Kidney capillary endothelial cell (primary cell): ENCODE data around the gene SNX21.
"Not testable (repeated sequence)": the region's sequence is repeated elsewhere in the genome, so short reads cannot be mapped to it uniquely, and the experiment has no call there.

ENCODE experiments used
- DNase-seq: peaks from one replicate; pipeline ENCODE4 v3.0.0-alpha.2; 2018; ENCODE audit warnings: low spot score

SNX21 gene, protein sequence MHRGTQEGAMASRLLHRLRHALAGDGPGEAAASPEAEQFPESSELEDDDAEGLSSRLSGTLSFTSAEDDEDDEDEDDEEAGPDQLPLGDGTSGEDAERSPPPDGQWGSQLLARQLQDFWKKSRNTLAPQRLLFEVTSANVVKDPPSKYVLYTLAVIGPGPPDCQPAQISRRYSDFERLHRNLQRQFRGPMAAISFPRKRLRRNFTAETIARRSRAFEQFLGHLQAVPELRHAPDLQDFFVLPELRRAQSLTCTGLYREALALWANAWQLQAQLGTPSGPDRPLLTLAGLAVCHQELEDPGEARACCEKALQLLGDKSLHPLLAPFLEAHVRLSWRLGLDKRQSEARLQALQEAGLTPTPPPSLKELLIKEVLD

DNA sequence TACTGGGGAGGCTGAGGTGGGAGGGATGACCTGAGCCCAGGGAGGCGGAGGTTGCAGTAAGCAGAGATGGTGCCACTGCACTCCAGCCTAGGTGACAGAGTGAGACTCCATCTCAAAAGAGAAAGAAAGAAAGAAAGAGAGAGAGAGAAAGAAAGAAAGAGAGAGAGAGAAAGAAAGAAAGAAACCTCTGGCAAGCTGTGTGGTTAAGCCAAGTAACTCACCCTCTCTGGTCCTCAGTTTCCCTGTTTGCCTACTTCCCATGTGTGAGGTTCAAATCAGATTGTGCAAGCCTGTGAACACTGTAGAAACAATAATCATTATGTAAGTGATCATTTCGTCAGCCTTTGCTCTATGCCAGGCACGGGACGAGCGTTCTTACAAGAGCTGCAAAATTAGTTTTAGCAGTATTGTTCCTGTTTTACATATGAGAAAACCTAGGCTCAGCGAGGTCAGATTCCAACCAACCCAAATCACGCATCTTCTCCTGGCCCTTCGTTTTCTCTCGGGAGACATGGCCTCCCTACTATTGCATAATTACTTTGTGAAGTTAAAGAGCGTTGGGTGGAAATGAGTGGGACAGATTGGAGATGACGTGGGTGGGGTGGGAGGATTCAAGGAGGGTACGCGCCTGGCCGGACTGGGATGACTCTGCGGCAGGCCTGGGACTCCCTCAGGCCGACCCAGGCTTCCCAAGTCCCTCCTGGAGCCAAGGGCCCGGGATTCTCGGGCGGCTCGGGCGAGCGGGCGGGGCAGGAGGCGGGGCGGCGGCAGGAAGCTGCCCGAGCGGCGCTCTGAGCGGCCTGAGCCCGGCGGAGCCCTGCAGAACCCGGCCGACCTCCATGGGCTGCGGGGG lies at the start of gene SNX21:
SNX21 (plus strand) TSS at position 770 of the 853 bp plus-strand sequence. CDS start 121 bp downstream, outside the sequence.
- DNase-seq: peak; percentile 77

DNA sequence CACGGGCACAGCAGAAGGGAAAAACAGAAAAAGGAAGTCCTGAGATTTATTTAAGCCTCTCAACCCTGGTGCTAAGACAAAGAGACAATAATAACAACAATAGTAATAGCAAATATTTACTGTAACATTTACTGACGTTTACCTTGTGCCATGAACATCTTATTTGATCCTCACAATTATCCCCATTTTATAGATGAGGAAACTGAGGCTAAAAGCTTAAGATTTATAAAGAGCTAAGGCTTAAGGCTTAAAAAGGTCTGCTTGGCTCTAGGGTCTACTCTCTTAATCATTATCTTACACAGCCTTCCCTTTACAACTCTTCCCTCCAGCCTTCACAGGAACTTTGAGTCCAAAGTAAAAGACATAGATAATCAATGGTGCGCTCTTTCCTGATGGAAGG lies 45.2 kb upstream of the SNX21 start:
- no peak for DNase-seq

DNA sequence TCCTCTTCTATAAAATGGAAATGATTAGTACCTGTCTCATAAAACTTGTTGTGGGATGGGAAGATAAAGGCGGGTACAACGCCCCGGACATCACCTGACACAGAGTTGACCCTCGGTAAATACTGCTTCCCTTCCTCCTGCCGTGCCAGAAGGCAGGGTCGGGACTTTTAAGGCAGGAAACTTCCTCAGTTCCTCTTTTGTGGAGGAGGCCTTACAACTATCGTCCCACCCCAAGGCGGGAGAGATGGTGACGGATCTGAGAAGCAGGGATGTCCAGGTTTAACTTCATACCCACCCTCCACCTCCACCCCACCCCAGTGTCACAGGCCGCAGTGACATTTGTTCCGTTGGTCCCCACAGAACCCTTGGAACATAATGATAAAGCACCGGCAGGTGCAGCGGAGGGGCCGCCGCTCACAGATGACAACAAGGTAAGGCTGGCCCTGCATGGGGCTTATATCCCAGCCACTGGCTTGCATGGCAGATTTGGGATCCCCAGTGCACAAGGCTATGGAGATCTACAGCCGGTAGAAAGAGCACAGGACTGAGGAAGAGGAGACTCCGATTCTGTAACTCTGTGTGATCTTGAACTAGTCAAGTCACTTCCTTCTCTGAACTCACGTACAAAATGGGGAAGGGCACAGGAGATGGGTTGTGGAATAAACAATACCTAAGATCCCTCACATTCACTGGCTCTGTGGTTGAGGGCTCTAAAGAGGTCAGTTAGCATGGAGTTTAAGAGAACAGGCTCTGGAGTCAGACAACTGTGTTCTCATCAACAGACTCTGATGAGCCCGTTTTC lies 41.1 kb upstream of the SNX21 start:
- no peak for DNase-seq

DNA sequence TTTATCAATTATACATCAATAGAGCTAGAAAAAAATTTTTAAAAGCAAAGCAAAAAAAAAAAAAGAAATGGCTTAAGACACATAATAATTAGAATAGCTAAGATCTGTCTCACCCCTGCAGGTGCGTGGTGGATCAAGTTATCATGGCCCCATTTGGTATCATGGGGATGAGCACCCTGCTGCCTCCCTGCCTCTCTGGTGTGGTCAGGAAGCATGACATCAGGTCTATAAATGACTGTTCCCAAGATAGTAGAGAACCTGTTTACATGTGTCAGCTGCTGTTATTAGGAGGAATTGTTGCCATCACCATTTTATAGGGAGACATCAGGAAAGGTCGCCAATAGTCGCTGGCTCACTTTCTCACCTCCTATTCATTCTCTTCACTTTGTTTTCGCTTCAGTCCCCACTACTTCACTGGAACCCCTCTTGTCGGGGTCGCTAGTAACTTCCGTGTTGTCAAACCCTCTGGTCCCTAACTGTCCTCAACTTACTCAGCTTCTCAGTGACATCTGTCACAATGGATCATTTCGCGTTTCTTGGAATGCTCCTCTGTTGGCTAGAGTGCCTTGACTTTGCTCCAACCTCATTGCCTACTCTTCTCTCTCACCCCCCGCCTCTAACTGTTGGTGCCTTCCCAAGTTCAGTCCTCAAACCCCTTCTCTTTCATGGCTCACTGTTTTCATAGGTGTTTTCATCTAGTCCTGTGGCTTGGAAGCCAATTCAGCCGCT lies 37.1 kb upstream of the SNX21 start:
- DNase-seq: no peak

DNA sequence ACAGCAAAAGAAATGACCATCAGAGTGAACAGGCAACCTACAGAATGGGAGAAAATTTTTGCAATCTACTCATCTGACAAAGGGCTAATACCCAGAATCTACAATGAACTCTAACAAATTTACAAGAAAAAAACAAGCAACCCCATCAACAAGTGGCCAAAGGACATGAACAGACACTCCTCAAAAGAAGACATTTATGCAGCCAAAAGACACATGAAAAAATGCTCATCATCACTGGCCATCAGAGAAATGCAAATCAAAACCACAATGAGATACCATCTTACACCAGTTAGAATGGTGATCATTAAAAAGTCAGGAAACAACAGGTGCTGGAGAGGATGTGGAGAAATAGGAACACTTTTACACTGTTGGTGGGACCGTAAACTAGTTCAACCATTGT lies 36.1 kb upstream of the SNX21 start:
- not testable (repeated sequence) for DNase-seq

DNA sequence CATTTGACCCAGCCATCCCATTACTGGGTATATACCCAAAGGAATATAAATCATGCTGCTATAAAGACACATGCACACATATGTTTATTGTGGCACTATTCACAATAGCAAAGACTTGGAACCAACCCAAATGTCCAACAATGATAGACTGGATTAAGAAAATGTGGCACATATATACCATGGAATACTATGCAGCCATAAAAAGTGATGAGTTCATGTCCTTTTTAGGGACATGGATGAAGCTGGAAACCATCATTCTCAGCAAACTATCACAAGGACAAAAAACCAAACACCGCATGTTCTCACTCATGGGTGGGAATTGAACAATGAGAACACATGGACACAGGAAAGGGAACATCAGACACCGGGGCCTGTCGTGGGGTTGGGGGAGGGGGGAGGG lies 35.6 kb upstream of the SNX21 start:
- DNase-seq: not testable (repeated sequence)

DNA sequence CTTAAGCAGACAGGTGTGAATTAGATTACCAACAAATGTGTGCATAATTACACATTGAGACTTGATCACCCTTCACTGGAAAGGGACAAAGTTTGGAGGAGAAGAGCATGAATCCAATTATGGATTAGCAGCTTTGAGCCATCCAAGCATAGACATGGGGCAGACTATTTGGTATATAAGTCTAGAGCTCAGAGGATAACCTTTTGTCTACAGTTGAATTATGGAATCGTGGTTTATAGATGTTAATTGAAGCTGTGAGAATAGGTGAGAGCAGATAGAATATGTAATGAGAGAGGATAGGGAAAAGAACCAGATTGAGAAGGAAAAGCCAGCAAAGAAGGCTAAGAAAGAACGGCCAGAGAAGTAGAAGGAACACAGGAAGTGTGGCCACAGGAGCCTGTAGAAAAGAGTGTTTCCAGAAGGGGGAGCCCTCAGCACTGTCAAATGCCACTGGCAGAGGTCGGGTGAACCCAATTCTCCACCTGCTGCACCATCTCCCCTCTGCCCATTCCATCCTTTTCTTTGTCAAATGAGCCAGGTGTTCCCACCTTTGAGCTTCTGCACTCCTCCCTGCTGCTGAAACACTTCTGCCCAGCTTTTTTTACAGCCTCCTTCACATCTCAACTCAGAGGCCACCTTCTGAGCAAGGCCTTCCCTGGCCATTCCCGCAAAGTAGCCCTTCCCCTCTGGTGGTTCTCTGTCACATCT lies 34.5 kb upstream of the SNX21 start:
- DNase-seq: no peak

DNA sequence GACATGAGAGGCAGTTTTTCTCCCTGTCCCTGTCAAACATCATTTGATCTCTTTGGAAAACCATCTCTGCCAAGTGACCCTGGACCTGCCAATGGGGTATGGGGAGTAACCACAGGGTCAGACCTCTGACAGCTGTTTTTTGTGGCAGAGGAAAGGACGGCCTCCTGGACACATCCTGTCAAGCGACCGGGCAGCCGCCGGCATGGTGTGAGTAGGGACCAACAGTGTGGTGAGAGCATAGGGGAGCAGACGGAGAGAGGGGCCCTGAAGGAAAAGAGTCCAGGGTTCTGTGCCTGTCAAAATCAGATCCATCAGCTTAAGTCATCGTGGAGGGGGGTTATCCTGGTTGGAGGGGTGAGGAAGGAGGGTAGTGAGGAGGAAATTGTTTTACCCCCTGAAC lies 31.7 kb upstream of the SNX21 start:
- no peak for DNase-seq

DNA sequence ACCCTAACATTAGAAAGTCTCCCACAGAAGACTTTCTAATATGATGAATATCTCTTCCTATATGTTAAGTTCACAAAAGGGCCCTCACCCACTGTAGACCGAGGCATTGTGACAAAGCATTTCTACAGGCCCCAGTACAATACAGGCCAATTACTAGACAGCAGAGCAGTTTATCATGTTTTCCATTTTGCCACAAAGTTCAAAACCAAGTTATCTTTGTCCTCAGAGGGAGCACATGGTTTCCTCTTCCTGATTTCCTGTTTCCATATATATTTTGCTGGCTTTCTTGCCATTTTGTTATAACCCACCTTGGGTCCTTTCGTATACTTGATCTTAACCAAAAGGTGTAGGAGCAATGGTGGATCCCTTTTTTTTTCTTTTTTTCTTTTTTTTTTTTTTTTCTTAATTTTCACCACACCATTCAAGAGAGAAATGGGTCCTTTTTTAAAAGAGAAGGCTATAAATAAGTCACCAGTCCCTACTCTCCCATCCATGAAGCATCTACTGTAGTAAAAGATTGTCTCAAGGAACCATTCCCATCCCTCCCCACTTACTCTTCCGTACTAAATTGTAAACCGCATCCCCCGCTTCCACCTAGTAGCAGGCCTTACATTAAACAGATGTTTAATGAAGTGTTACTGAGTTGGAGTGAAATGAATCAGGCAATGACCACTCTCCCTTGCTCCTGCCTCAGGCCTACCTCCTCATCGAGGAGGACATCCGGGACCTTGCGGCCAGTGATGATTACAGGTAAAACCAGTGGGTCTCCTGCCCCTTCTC lies 23.2 kb upstream of the SNX21 start:
- no peak for DNase-seq

DNA sequence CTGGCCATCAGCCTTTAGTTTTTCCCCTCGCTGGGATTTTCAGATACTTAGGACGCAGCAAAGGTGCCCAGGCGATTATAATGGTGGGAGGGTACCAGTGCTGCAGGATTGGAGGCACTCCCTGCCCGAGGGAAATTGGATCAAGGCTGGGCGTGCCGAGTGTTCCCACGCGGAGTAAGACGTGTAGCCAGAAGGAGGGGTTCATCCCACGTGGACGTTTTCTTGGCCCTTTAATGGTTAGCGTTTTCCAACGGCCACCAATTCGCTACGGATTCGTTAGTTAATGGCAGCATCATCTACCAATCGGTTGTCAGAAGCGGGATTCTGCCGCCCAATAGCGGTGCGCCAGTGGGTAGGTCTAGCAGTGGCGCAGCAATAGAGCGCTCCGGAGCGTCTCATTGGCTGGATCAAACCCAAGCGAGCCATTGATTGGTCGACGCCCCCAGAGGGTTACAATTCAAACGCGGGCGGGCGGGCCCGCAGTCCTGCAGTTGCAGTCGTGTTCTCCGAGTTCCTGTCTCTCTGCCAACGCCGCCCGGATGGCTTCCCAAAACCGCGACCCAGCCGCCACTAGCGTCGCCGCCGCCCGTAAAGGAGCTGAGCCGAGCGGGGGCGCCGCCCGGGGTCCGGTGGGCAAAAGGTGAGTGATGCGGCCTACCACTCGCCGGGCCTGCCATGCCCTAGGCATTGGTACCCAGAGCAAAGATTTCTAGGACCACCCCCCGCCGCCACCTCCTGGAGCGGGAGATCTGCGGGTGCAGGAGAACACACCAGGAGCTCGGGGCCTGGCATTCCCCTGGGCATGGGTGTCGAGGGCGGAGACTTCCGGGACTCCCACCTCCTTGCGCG lies 21.2 kb upstream of the SNX21 start, which contains the start of gene UBE2C:
UBE2C (plus strand) TSS at position 488 of the 849 bp plus-strand sequence; CDS start at position 540, 52 bp downstream.
- DNase-seq: peak; percentile 99

DNA sequence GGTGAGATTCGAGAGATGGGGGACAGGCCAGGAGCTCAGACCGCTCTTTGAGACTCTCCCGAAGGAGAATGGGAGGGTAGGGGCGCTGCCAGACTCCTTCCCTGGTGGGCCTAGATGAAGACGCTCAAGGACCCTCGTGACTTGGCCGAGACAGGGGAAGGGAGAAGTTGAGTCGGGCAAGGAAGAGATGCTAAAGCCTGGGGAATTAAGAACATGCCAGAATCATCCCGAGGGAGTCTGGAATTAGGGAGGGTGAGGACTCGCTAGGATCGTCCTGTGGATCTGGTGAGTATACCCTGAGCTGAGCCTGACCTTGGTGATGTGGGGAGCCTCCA lies 20.6 kb upstream of the SNX21 start:
- DNase-seq: no peak

DNA sequence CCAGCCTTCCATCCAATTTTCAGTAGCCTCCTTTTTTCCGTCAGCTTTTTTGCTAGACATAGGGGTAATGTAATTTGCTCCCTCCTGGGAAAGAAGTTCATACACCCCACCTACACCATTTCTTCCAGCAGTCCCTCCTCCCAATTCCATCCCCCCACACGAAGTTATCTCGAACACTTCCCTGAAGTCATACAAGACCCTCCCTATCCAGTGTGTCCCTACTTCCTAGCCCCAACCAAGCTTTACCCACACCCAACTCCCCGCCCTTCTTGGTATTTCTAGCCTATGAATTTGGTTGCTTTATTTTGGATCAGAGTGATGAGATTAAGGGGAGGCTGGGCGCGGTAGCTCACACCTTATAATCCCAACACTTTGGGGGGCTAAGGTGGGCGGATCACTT lies 20.1 kb upstream of the SNX21 start:
- DNase-seq: no peak

DNA sequence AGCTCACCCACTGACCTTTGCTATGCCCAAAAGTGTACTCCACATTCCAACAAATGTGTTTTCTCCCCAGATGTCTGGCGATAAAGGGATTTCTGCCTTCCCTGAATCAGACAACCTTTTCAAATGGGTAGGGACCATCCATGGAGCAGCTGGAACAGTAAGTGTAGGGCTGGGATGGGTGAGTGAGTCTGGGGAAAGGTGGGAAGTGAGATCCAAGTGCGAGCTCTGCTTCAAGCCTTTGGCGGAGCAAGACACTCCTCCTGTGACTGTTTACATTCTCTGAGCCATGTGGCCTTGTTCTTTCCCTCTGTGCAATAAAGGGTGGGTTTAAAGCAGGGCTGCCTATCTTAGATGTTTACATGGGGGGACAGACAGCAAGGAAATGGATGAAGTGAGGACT lies 19.3 kb upstream of the SNX21 start:
- no peak for DNase-seq

DNA sequence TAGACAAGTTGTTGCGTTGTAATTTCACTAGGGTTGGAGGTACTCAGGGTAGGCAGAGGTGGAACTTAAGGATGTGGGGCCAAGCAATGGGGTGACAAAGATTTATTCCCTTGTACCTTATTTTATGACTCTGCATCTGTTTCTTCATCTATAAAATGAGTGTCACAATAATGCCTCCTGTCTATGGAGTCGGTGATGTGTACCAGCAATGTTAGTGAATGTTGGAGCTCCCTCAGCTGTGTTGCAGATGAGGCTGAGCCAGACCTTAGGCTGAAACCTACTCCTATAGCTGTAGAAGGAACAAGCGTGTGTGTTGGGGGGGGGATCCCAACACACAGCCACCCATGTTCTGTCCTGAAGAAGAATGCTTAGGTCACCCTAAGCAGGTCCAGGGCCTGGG lies 16.6 kb upstream of the SNX21 start:
- DNase-seq: no peak

DNA sequence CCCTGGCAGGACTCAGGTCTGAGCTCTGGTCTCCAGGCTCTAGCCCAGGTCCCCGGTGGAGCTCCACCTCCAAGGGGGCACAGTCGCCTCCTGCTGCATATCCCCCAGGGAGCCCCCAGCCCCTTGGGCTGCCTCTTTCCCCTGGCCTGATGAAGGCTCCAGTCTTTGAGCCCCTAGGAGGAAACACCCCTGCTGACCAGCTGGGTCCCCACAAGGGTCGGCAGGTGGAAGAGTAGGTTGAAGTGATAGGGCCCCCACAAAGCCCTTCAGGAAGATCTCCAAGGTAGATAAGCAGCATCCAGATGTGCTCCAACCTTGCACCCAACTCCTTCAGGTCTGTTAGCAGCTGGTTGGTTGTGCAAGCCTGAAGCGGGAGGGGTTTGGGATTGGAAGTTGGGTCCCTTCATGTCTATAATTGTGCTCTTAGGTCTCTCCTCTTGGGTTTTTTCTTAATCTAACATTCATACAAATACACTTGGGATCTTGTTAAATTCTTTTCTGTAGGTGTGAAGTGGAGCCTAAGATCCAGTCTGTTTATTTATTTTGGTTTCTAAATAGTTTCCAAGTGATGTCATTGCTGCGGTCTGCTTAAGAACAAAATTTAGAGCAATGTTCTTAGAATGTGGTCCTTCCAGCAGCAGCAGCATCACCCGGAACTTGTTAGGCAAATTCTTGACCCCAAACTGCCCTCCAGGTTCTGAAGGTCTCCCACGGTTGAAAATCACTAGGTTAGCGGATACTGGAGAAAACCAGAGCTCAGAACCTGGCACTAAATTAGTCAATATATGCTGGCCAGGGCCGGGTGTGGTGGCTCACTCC lies 16.0 kb upstream of the SNX21 start:
- no peak for DNase-seq

DNA sequence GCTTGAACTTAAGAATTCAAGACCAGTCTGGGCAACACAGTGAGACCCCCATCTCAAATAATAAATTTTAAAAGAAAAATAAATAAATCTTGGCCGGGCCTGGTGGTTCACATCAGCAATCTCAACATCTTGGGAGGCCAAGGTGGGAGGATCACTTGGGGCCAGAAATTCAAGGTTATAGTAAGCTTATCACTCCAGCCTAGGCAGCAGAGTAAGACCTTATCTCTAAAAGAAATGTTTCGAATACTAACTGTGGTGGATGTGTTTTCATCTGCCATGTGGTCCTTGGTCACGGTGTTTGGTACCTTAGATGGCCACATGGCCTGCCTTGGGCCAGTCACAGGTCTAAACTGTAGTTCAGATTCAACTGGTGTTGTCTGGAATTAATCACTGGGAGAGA lies 15.4 kb upstream of the SNX21 start:
- no peak for DNase-seq

DNA sequence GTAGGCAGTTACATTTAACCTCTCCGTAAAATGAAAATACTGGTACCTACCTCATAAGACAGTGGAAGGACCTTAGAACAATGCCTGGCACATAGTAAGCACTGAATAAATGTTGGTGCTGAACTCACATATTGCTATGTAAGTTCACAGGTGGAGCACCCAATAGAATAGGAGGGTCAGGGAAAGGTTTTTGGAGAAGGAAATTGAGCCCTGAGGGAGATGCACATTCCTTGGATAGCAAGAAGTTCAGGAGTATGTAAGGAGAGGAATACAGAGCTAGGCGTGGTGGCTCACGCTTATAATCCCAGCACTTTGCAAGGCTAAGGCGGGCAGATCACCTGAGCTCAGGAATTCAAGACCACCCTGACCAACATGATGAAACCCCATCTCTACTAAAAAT lies 14.1 kb upstream of the SNX21 start:
- DNase-seq: no peak

DNA sequence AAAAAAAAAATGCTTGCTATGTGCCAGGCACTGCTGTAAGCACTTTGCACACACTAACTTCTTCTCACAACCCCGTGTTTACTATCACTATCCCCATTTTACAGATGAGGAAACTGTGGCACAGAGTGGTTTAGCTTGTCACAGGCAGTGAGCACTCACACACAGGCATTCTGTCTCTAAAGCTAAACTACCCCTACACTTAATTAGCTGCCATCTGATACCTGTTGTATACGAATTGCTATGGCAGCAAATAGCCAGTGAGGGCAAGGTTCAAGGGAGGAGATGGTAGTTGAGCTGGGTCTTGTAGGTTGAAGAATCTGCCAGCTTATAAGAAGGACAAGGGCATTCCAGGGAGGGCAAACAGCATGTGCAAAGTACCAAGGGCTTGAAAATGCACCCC lies 11.7 kb upstream of the SNX21 start:
- DNase-seq: no peak

DNA sequence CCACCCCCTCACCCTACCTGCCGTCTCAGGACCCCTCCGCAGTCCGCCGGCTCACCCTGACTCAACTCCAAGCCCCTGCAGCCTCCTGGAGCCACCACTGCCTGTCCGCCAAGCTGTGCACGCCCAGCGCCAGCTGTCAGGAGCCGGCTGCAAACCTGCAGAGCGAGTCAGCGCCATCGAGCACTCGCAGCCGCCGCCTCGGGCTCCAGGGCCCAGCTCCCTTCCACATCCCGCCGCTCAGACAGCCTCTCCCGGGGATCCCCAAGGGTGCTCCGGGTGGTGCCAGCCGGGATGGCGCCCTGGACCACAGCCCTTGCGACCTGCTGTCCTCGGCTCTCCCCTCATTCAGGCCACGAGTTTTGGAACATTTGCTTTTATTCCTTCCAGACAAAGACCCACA lies 10.7 kb upstream of the SNX21 start:
- DNase-seq: no peak
